Measurements from ENCODE around the gene CNIH2. TPM values are rescaled to one million over a fixed set of nuclear protein-coding genes. Genes with fewer than 3 reads are reported as not detected.
"Not testable (repeated sequence)": the region's sequence is repeated elsewhere in the genome, so short reads cannot be mapped to it uniquely, and the experiment has no call there.

The CNIH2 gene
- total RNA-seq, 1 donor from 2014 or later, result 1.1 TPM

DNA sequence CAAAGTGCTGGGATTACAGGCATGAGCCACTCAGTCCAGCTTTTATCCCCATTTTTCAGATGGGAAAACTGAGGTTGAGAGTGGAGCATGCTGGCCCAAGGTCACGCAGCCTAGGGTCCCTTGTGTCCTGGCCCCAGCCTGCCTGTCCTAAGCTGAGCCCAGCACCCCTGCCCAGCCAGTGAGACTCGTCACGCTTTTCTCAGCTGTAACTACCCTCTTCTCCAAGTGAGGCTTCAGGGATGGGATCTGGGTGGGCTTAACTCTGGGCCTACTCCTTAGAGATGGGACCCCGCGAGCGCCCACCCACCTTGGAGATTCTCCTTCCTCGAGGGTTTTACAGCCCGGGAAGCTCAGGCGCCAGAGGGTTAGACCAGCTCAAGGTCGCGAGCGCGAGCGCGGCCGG is 13.3 kb downstream of the CNIH2 start:
- DNase-seq (ENCODE audit: low spot score), result no peak

DNA sequence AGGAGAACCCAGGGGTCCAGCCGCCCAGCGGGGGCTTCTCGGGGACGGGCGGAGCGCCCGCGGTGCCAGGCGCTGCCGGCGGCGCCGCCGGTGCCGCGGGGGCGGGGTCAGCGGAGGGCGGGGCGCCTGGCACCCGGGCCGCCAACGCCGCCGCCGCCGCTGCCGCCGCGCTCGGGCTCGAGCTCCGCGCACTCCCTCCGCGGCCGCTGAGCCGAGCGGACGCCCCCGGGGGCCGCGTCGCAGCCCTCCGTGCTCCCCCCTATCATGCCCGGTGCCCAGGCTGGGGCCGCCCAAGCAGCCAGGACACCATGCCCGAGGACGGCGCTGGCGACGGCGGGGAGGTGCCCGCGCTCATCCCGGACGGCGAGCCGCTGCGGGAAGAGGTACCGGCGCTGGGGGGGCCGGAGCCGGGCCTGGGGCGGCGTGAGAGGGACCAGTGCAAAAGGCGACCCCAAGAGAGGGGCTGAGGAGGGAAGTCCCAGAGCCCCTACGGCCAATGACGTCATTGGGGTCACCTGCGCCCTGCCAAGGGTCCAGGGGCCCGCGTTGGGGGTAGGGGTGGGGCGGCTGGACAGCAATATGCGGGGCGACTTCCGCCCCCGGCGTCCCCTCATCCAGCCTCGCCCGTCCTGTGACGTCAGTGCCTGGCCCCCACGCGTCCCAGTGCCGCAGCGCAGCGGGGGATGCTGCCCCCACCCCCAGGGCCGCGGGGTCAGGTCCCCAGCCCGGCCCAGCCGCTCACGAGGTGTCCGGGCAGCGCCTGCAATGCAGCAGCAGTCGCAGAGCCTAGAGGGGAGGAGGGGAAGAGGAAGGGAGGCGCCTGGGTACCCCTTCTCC is 13.9 kb downstream of the CNIH2 start, which contains the start of gene TMEM151A:
Gene TMEM151A (plus strand): TSS at position 189 of the 837 bp plus-strand sequence. CDS start 120 bp downstream, at position 309.
- no peak for DNase-seq (ENCODE audit: low spot score)

DNA sequence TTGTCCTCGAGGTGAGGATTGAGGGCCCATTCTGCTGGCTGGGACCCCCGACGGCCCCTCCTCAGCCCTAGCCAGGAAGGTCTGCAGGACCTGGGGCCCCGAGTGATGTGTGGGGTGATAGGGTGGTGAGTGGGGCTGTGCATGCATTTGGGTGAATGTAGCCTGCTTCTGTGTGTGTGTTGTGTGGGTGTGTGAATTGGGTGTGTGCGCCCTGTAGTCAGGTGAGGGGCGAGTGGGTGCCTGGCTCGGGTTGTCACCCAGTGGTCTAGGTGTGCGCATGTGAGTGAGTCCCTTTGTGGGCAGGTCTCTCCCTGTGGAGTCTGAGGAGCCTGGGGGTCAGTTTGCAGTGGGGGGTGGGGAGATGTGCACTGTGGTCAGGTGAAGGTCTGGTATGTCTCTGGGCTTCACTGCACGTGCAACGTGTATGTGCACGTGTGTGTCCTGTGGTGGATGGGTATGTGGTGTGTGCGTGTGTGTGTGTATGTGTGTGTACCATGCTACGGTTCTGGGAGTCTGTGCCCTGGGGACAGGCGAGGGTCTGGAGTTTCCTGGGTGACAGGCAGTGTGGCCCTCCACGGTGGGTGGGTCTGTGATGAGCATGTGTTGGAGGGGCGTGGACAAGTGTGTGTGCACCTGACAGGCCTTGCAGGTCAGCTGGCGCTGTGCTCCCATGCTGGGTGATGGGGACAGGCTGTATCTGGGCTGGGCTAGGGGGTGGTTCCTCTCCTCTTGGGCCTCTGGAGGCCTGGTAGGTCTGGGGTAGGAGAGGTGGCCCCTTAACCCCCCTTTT is 14.8 kb downstream of the CNIH2 start:
- no peak for DNase-seq (ENCODE audit: low spot score)

DNA sequence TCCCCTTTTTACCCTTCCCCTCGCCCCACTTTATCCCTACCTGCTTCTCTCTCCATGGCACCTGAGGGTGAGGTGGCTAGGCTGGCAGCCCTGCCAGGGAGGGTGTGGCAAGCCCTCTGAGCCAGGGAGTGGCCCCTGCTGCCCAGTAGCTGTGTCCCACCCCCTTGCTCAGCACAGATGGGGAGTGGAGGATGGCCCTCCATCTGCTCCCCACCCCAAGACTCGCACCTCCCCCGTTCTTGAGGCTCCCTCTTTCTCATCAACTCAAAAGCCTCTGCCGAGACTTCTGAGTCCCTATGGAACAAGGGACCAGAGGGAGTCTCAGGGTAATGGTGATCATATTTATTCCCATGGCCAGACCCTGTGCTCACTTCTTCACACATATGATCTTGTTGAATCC is 15.4 kb downstream of the CNIH2 start:
- no peak for DNase-seq (ENCODE audit: low spot score)

DNA sequence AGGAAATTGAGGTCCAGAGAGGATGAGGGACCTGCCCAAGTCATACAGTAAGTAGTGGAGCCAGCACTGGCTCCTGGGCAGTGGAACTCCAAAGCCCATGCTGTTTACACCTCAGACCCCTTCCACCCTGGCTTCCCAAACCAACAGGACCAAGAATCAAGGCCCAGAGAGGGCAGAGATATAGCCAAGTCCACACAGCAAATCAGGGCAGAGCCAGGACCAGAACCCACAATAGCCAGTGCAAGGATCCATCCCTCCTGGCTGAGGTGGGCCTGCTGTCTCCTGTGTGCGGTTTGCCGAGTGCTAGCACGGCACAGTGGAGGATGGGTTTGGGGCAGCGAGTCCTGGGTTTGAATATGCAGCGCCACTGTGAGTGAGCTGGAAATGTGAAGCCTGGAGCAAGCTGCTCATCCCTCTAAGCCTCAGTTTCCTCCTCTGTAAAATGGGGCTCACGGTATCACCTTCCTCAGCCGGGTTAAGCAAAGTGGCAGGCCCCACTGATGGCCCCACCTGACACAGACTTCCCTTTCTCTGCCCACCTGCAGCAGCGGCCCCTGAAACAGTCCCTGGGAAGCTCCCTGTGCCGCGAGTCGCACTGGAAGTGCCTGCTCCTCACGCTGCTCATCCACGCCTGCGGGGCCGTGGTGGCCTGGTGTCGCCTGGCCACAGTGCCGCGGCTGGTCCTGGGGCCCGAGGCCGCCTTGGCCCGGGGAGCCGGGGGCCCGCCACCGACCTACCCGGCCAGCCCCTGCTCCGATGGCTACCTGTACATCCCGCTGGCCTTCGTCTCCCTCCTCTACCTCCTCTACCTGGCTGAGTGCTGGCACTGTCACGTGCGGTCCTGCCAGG is 16.0 kb downstream of the CNIH2 start:
- DNase-seq (ENCODE audit: low spot score), result no peak

DNA sequence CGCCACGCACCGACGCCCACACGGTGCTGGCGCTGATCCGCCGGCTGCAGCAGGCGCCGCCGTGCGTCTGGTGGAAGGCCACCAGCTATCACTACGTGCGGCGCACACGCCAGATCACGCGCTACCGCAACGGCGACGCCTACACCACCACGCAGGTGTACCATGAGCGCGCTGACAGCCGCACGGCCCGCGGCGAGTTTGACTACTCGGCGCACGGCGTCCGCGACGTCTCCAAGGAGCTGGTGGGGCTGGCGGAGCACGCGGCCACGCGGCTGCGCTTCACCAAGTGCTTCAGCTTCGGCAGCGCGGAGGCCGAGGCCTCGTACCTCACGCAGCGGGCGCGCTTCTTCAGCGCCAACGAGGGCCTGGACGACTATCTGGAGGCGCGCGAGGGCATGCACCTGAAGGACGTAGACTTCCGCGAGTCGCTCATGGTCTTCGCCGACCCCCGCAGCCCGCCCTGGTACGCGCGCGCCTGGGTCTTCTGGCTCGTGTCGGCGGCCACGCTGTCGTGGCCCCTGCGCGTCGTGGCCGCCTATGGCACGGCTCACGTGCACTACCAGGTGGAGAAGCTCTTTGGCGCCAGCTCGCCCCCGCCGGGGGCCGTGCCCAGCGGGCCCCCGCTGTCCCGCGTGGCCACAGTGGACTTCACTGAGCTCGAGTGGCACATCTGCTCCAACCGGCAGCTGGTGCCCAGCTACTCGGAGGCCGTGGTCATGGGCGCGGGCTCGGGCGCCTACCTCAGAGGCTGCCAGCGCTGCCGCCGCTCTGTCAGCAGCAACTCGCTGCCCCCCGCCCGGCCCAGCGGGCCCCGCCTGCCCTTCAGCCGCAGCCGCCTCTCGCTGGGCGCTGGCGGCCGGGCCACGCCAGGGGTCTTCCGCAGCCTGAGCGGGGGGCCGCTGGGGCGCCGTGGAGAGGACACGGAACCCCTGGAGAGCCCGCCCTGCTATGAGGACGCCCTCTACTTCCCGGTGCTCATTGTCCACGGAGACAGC is 16.9 kb downstream of the CNIH2 start:
- no peak for DNase-seq (ENCODE audit: low spot score)

DNA sequence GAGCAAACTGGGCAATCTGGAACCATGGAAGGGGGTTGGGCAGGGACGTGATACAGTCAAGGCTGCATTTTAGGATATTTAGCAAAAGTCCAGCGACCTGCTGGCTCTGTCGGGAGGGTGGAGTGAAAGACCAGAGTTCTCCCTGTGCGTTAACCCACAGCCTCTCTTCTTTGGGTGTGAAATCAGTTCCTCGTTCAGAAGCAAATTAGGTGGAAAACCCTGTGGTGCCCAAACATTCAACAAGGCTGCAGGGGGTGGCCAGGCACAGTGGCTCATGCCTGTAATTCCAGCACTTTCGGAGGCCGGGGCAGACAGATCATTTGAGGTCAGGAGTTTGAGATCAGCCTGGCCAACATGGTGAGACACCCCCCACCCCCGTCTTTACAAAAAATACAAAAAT is 19.6 kb downstream of the CNIH2 start:
- DNase-seq (ENCODE audit: low spot score), result no peak

DNA sequence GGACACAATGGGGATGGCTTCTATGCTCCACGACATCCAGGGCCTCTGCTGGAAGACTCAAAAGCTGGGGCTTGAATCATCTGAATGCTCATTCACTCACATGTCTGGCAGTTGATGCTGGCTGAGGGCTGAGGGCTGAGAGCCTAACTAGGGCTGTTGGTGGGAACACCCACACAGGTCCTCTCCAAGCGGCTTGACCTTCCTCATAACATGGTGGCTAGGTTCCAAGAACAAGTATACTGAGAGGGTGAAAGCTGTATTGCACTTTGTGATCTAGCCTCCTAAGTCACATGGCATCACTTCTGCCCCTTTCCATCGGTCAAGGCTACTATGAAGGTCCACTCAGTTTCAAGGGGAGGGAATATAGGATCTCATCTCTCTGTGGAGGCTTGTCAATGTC is 21.2 kb downstream of the CNIH2 start:
- no peak for DNase-seq (ENCODE audit: low spot score)

DNA sequence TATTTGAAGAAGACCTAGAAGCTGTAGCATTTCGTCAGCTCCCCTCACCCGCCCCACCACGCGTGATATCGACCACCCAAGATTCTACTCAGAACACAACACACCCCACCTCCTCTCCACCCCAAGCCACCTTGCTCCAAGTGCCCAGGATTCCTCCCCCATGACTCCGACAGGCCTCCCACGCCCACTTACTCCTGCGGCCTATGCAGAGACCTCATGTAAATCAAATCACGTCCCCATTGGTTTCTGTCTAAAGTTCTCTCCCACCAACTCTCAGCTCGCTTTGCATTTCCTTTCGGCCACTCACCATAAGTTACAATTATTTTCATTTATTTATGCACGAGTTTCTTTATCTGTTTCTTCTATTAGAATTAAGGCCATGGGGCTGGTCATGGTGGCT is 24.7 kb downstream of the CNIH2 start:
- DNase-seq (ENCODE audit: low spot score), result no peak

DNA sequence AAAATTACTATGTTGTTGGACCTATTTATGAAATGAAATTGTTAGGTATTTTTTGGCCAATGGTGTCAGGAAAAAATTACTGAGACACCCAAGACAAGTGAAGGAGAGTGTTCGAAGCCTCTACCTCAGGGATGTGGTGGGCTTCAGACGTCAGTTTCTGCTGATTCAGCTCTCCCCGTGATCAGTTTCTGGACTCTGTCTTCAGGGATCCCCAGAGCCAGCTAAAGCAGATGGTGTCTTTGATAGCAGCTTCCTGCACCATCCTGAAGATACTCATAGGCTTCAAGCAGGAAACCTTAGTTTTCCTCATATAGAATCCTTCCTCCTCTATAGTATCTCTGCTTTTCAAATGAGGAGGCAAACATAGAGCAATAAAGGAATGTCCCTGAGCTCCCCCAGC is 31.5 kb downstream of the CNIH2 start:
- no peak for DNase-seq (ENCODE audit: low spot score)

DNA sequence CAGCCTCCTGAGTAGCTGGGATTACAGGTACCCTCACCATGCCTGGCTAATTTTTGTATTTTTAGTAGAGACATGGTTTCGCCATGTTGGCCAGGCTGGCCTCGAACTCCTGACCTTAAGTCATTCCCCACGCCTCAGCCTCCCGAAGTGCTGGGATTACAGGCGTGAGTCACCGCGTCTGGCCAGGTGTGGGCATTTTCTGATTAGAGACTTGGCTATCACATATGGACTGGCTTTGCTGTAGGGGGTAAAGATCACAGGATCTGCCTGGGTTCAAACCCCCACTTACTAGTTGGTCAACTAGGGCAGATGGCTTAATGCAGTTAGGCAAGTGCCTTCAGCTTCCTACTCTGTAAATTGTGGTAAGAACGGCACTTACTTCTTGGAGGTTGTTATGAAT is 32.3 kb downstream of the CNIH2 start:
- DNase-seq (ENCODE audit: low spot score), result no peak

DNA sequence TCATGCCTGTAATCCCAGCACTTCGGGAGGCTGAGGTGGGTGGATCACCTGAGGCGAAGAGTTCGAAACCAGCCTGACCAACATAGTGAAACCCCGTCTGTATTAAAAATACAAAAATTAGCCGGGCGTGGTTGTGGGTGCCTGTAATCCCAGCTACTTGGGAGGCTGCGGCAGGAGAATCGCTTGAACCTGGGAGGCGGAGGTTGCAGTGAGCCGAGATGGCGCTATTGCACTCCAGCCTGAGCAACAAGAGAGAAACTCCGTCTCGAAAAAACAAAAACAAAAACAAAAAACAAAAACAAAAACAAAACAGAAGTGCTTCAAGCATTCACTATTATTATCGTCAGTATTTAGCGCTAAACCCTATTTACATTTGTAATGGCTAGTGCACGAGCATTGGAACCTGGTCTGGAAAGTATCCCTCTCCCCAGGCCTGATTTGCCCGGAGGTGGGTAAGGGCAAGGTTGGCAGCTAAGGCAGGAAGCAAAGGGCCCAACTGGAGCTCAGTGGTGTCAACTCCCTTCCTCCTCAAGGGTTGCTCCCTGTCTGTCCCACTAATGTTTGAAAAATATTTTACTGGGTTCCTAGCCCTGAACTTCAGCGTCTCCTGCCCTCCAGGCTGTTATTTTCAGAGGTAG is 32.9 kb downstream of the CNIH2 start:
- not testable (repeated sequence) for DNase-seq (ENCODE audit: low spot score)

DNA sequence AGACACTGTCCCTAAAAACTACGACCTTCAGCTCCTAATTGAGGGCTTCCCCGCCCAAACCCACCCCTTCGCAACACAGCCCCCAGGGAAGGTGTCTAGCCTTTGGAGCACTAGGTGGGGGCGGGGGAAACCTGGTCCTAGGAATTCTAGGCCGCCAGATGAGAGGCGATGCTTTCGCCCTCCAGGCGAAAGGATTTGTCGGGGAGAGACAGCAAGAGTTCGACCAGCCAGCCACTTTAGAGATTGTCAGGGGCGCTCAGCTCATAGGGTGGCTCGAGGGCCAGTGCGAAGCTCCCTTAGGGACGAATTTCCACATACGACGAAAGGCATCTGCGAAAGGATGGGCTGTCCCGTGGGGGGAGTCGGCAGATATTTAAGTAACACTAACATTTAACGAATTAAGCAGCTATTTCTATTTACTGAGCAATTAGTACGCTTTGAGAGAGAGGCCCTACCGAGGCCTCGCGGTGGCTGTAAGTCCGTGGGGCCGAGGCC is 33.5 kb downstream of the CNIH2 start:
- no peak for DNase-seq (ENCODE audit: low spot score)

DNA sequence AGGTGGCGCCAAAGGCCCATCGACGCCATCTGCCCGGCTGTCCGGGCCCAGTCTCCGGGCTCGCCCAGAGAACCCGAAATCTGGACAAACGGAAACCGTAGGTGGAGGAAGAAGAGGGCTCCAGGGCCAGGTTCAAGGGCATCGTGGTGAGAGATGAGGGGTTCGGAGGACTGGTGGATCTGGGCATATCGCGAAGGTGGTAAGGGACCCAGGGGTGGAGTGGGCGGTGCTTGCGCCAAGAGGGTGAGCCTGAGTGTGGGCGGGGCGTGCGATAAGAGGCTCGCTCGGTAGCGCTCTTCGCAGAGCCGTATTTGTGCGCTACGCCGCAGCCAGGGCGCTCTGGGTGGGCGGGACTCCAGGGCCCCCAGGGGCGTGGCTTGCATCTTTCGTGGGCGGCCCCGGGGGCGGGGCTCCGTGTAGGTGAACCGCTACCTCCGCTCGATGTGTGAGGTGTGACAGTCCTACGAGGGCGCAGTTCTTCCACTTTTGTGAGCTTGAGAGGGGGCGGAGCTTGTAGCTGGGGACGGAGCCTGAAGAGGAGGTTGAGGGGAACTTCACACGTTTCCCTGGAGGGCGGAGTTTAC is 34.1 kb downstream of the CNIH2 start:
- peak; percentile 96 for DNase-seq (ENCODE audit: low spot score)

DNA sequence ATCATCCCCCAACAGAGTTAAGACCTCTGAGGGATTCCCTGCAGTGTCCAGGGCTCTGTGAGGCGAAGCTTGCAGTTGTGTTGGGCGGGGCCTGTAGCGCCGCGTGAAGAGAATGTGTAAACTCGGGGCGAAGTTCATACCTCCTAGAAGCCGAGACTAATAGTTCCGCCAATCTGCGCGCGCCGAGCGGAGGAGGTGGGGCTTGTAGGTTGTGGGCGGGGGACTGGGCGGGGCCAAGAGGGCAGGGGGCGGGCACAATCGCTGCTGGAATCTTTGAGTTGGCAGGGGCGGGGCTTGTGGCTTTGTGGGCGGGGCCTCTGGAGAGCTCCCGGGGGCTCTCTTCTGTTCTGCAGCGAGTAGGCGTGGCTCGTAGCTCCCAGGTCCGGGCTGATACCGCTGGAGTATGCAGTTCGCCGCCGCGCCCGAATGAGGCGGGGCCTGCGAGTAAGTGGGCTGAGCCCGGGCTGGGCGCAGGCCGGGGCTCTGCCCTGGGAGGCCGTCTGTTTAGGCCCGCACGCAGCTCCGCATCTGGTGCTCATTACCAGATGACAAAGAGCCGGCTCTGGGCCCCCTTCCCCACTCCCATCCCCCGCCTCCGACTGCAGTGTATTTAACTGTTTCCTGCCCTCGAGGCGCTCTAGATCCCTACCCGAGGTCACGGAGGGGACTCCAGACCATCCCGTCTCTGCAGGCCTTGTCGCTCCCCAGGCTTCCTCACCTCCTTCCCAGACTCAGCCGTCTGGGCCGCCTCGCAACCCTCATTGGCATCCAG is 34.8 kb downstream of the CNIH2 start:
- peak; percentile 100 for DNase-seq (ENCODE audit: low spot score)

DNA sequence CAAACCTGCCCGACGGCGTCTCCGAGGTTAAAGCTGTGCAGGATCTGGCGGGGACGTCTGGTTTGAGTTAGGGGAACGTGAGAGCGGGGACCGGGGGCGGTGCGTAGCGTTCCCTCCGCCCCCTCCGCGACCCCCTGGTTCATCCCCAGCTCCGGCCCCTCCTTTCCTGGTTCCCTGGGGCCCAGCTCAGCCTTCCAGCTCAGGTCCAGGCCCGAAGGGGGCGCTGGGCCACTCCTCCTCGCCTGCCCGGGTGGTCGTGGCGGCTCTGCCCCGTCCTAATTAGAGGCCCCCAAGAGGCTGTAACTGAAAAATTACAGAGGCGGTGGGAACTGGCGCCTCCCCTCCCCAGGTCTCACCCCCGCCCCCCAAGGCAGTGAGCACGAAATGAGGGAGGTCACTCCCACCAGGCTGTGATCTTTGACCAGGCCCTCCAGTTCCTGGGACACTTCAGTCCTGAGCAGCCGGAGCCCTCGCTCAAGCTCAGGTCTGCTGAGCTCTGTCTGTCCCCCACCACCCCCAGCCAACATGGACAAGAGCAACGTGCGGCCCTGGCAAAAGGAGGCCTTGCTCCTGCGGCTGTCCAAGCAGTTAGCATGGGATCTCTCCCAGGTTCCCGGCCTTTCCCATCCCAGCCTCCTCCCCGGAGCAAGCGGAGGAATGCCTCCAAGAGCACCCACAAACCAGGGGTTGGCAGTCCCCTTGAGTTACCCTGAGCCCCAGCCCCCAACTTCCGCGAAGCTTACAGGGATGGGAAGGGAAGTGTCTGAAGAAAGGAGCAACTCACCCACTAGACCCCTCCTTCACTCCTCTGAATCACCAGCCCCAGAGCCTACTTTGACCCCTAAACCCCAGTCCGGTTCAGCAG is 35.6 kb downstream of the CNIH2 start:
- no peak for DNase-seq (ENCODE audit: low spot score)

DNA sequence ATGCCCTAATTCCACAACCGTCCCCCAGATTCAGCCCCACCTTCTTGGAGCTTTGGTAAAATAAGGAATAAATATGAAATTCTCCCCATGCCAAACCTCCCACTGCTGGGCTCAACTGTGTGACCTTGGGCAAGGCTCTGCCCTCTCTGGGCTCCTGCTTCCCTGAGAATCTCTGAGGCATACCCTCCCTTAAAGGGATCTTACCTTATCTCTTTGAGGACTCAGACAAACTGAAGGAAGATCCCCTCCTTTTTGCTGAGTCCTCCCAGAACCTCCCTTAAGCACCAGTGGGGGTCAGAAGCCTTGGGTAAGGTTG is 36.2 kb downstream of the CNIH2 start:
- no peak for DNase-seq (ENCODE audit: low spot score)
